ENCODE results near the gene TSPAN18.
A peak's percentile ranks its signal among the peaks of the same experiment; 100 is the strongest.

TSPAN18 gene

GRCh38 chr11:44689265-44689664 lies 37.5 kb upstream of the TSPAN18 start:
- Mint-ChIP-seq H3K27me3 (ENCODE audit: low read depth, poor library complexity) (peaks cover 35% of the 10 kb centered on the region), H3K9me3 (no peaks in the 10 kb centered on the region), H3K36me3 (ENCODE audit: low read depth) (no peaks in the 10 kb centered on the region), H3K27ac (no peak overlapping the region), H3K4me3 (no peak overlapping the region), H3K4me1 (peaks cover 23% of the 10 kb centered on the region)
- TF ChIP-seq CTCF (IDR thresholded peaks at IDR 0.05) = no peak
- DNase-seq = no peak

GRCh38 chr11:44690651-44691050 lies 36.1 kb upstream of the TSPAN18 start:
- no peak for TF ChIP-seq CTCF (IDR thresholded peaks at IDR 0.05)
- H3K4me1 Mint-ChIP-seq = peaks cover 36% of the 10 kb centered on the region
- DNase-seq = no peak
- peaks cover 30% of the 10 kb centered on the region for H3K27me3 Mint-ChIP-seq (ENCODE audit: low read depth, poor library complexity)
- no peak overlapping the region for H3K27ac Mint-ChIP-seq
- H3K9me3 Mint-ChIP-seq = no peaks in the 10 kb centered on the region
- H3K4me3 Mint-ChIP-seq = no peak overlapping the region
- no peaks in the 10 kb centered on the region for H3K36me3 Mint-ChIP-seq (ENCODE audit: low read depth)

GRCh38 chr11:44692460-44692859 lies 34.3 kb upstream of the TSPAN18 start:
- no peak for DNase-seq
- H3K4me1 Mint-ChIP-seq = peaks cover 41% of the 10 kb centered on the region
- H3K9me3 Mint-ChIP-seq = no peaks in the 10 kb centered on the region
- no peak overlapping the region for H3K4me3 Mint-ChIP-seq
- H3K27ac Mint-ChIP-seq = no peak overlapping the region
- peaks cover 18% of the 10 kb centered on the region for H3K27me3 Mint-ChIP-seq (ENCODE audit: low read depth, poor library complexity)
- no peak for TF ChIP-seq CTCF (IDR thresholded peaks at IDR 0.05)
- H3K36me3 Mint-ChIP-seq (ENCODE audit: low read depth) = no peaks in the 10 kb centered on the region

GRCh38 chr11:44693654-44694119 lies 33.1 kb upstream of the TSPAN18 start:
- Mint-ChIP-seq H3K4me1 (peaks cover 41% of the 10 kb centered on the region), H3K4me3 (no peak overlapping the region), H3K27me3 (ENCODE audit: low read depth, poor library complexity) (peaks cover 8% of the 10 kb centered on the region), H3K27ac (no peak overlapping the region), H3K36me3 (ENCODE audit: low read depth) (no peaks in the 10 kb centered on the region), H3K9me3 (no peaks in the 10 kb centered on the region)
- TF ChIP-seq CTCF (IDR thresholded peaks at IDR 0.05) = no peak
- DNase-seq = no peak

- no peak overlapping the region for H3K27ac Mint-ChIP-seq
- TF ChIP-seq CTCF (IDR thresholded peaks at IDR 0.05) = no peak
- peaks cover 5% of the 10 kb centered on the region for H3K27me3 Mint-ChIP-seq (ENCODE audit: low read depth, poor library complexity)
- H3K4me1 Mint-ChIP-seq = peaks cover 45% of the 10 kb centered on the region
- no peak overlapping the region for H3K4me3 Mint-ChIP-seq
- H3K36me3 Mint-ChIP-seq (ENCODE audit: low read depth) = no peaks in the 10 kb centered on the region
- no peaks in the 10 kb centered on the region for H3K9me3 Mint-ChIP-seq
- DNase-seq = no peak
These were observed 32.3 kb upstream of the TSPAN18 start for GRCh38 chr11:44694443-44694842.

- H3K27ac Mint-ChIP-seq = peak overlapping the region; percentile 62
- peaks cover 54% of the 10 kb centered on the region for H3K4me1 Mint-ChIP-seq
- H3K9me3 Mint-ChIP-seq = no peaks in the 10 kb centered on the region
- DNase-seq = no peak
- H3K36me3 Mint-ChIP-seq (ENCODE audit: low read depth) = no peaks in the 10 kb centered on the region
- TF ChIP-seq CTCF (IDR thresholded peaks at IDR 0.05) = no peak
- no peaks in the 10 kb centered on the region for H3K27me3 Mint-ChIP-seq (ENCODE audit: low read depth, poor library complexity)
- peak overlapping the region; percentile 31 for H3K4me3 Mint-ChIP-seq
These were observed 31.5 kb upstream of the TSPAN18 start for GRCh38 chr11:44695169-44695833.

Measured in nephron progenitor cell (in vitro differentiated cells).